H1 (cell line): ENCODE results near the gene BLMH. TPM values are rescaled to one million over a fixed set of nuclear protein-coding genes. Genes with fewer than 3 reads are reported as not detected.

ENCODE experiments used
- CTCF ChIA-PET: fragments of 300-600 bp; sonication (Branson Sonifier 250); formaldehyde crosslinking; loops from one replicate; lab custom pipeline; 2021; ENCODE audit not compliant: partially characterized antibody; lab: Charles Lee
- POLR2A ChIA-PET: fragments of 300-600 bp; sonication (Branson Sonifier 250); formaldehyde crosslinking; loops from one replicate; lab custom pipeline; 2021; ENCODE audit warnings: inconsistent platforms; ENCODE audit not compliant: partially characterized antibody; lab: Charles Lee
- DNase-seq, 2 experiments: peaks; one replicate each; pipeline versions ENCODE4 v3.0.0 to v3.0.0-alpha.2; 2010 to 2022; ENCODE audit warnings: low spot score in 2 of 2, low read depth in 1 of 2, mixed read lengths in 1 of 2
- FAIRE-seq: peaks from 2 replicates; lab custom pipeline; 2011; peaks lifted over from hg19 to GRCh38; lab: Jason Lieb, UNC
- H2AFZ ChIP-seq: 2 replicates; pipeline ENCODE4 v1.8.1; 2012; ENCODE audit warnings: low read length, inconsistent platforms
- H2AK5ac ChIP-seq: 2 replicates; pipeline ENCODE4 v1.6.1; 2013; ENCODE audit warnings: low read depth, low read length
- H2BK120ac ChIP-seq: replicated peaks from 2 replicates; pipeline ENCODE3; 2013; ENCODE audit warnings: low read depth, low read length, inconsistent platforms
- H2BK12ac ChIP-seq: 2 replicates; pipeline ENCODE4 v1.6.1; 2013; ENCODE audit warnings: low read depth, low read length
- H2BK15ac ChIP-seq: 2 replicates; pipeline ENCODE4 v1.6.1; 2013; ENCODE audit warnings: low read length
- H2BK20ac ChIP-seq: 2 replicates; pipeline ENCODE4 v1.6.1; 2013; ENCODE audit warnings: low read length
- H2BK5ac ChIP-seq: 2 replicates; pipeline ENCODE4 v1.6.1; 2013; ENCODE audit warnings: low read depth, low read length
- H3K14ac ChIP-seq: 2 replicates; pipeline ENCODE4 v1.6.1; 2013; ENCODE audit warnings: inconsistent platforms; ENCODE audit not compliant: insufficient read length
- H3K18ac ChIP-seq: 2 replicates; pipeline ENCODE4 v1.6.1; 2013; ENCODE audit warnings: low read length; ENCODE audit errors: extremely low read depth
- H3K23ac ChIP-seq: 2 replicates; pipeline ENCODE4 v1.6.1; 2013; ENCODE audit warnings: inconsistent platforms; ENCODE audit not compliant: insufficient read length
- H3K23me2 ChIP-seq: 2 replicates; pipeline ENCODE4 v1.6.1; 2013; ENCODE audit warnings: low read depth, low read length
- H3K27ac ChIP-seq: 2 replicates; pipeline ENCODE4 v1.6.1; 2011; ENCODE audit warnings: low read depth, low read length, inconsistent platforms
- H3K27me3 ChIP-seq, 4 experiments: replicated peaks in 1 of 4; 1 replicate in 1 of 4; 2 replicates in 3 of 4; pipeline versions ENCODE4 v1.6.1 to v1.8.1; 2011 to 2013; ENCODE audit warnings: low read length in 3 of 4, mild to moderate bottlenecking in 3 of 4, inconsistent platforms in 2 of 4, mixed read lengths in 2 of 4, moderate library complexity in 1 of 4; ENCODE audit not compliant: control insufficient read depth in 3 of 4, insufficient read depth in 3 of 4; ENCODE audit errors: extremely low read depth in 1 of 4
- H3K36me3 ChIP-seq, 4 experiments: 2 replicates each; pipeline versions ENCODE4 v1.6.1 to v1.8.1; 2011 to 2013; ENCODE audit warnings: mild to moderate bottlenecking in 4 of 4, low read length in 3 of 4, moderate library complexity in 2 of 4, control low read depth in 1 of 4, inconsistent platforms in 1 of 4; ENCODE audit not compliant: insufficient read depth in 4 of 4, control insufficient read depth in 2 of 4
- H3K4ac ChIP-seq: replicated peaks from 2 replicates; pipeline ENCODE3; 2013; ENCODE audit warnings: low read length, low read depth, mixed read lengths, inconsistent platforms; ENCODE audit not compliant: insufficient read length
- H3K4me1 ChIP-seq, 4 experiments: replicated peaks in 1 of 4; 1 replicate in 1 of 4; 2 replicates in 3 of 4; pipeline versions ENCODE4 v1.6.1 to v1.8.1; 2011 to 2013; ENCODE audit warnings: low read length in 3 of 4, inconsistent platforms in 2 of 4, mixed read lengths in 1 of 4; ENCODE audit not compliant: insufficient read depth in 4 of 4, control insufficient read depth in 3 of 4
- H3K4me2 ChIP-seq, 2 experiments: 2 replicates each; pipeline versions ENCODE4 v1.6.1 to v1.8.1; 2011 to 2013; ENCODE audit warnings: low read depth in 2 of 2, low read length in 2 of 2, control low read depth in 1 of 2, inconsistent platforms in 1 of 2, mild to moderate bottlenecking in 1 of 2; ENCODE audit not compliant: insufficient read depth in 1 of 2
- H3K4me3 ChIP-seq, 4 experiments: fragments of 200-600, 300-600 bp in 1 of 4; sonication (generic), shearing (Covaris generic), sonication (Bioruptor Twin) in 1 of 4; 2 replicates each; pipeline versions ENCODE4 v1.5.1 to v1.8.1; 2011 to 2016; ENCODE audit warnings: low read length in 4 of 4, low read depth in 3 of 4, control low read depth in 2 of 4, inconsistent platforms in 2 of 4, mild to moderate bottlenecking in 2 of 4, mixed read lengths in 1 of 4, moderate library complexity in 1 of 4; ENCODE audit not compliant: insufficient read depth in 2 of 4; ENCODE audit errors: extremely low read depth in 1 of 4
- H3K56ac ChIP-seq: replicated peaks from 2 replicates; pipeline ENCODE3; 2013; ENCODE audit warnings: low read depth, mild to moderate bottlenecking, mixed read lengths, low read length, inconsistent platforms; ENCODE audit not compliant: insufficient read length
- H3K79me1 ChIP-seq: 2 replicates; pipeline ENCODE4 v1.6.1; 2013; ENCODE audit warnings: low read depth, low read length, control low read depth
- H3K79me2 ChIP-seq, 2 experiments: 2 replicates each; pipeline versions ENCODE4 v1.6.1 to v1.8.1; 2012 to 2013; ENCODE audit warnings: low read length in 2 of 2, mild to moderate bottlenecking in 2 of 2, inconsistent platforms in 1 of 2; ENCODE audit not compliant: insufficient read depth in 2 of 2, control insufficient read depth in 1 of 2
- H3K9ac ChIP-seq, 4 experiments: replicated peaks in 1 of 4; 1 replicate in 1 of 4; 2 replicates in 3 of 4; pipeline versions ENCODE4 v1.6.1 to v1.8.1; 2011 to 2013; ENCODE audit warnings: low read depth in 3 of 4, low read length in 3 of 4, control low read depth in 2 of 4, mild to moderate bottlenecking in 2 of 4, moderate library complexity in 2 of 4, inconsistent platforms in 1 of 4; ENCODE audit errors: extremely low read depth in 1 of 4
- H3K9me3 ChIP-seq, 2 experiments: 2 replicates each; pipeline versions ENCODE4 v1.6.1 to v1.8.1; 2012 to 2013; ENCODE audit warnings: mild to moderate bottlenecking in 2 of 2, moderate library complexity in 2 of 2, control low read depth in 1 of 2, inconsistent platforms in 1 of 2, low read depth in 1 of 2, low read length in 1 of 2, mixed read lengths in 1 of 2; ENCODE audit not compliant: insufficient read depth in 2 of 2
- H4K20me1 ChIP-seq, 2 experiments: replicated peaks in 1 of 2; 2 replicates each; pipeline versions ENCODE3 to v1.8.1; 2011 to 2013; ENCODE audit warnings: inconsistent platforms in 2 of 2, low read length in 2 of 2, mild to moderate bottlenecking in 1 of 2; ENCODE audit not compliant: insufficient read depth in 2 of 2, control insufficient read depth in 1 of 2
- H4K5ac ChIP-seq: 2 replicates; pipeline ENCODE4 v1.6.1; 2013; ENCODE audit warnings: low read length, low read depth, mixed read lengths, inconsistent platforms; ENCODE audit not compliant: insufficient read length
- H4K8ac ChIP-seq: 2 replicates; pipeline ENCODE4 v1.8.0; 2013; ENCODE audit warnings: mild to moderate bottlenecking, moderate library complexity, low read length, inconsistent platforms; ENCODE audit not compliant: insufficient read depth; ENCODE audit errors: extremely low read depth
- H4K91ac ChIP-seq: replicated peaks from 2 replicates; pipeline ENCODE3; 2013; ENCODE audit warnings: low read length, mixed read lengths, inconsistent platforms; ENCODE audit not compliant: insufficient read length
- KDM1A ChIP-seq: fragments of 200-600, 300-600 bp; sonication (generic); IDR thresholded peaks from 2 replicates; pipeline ENCODE4 v1.7.1; 2016; ENCODE audit warnings: mild to moderate bottlenecking, low read length, borderline replicate concordance
- POU5F1 ChIP-seq: IDR thresholded peaks from 2 replicates; pipeline ENCODE4 v1.6.1; 2011; ENCODE audit warnings: low read depth, mild to moderate bottlenecking, low read length, moderate library complexity
- RAD21 ChIP-seq, 2 experiments: IDR thresholded peaks in 1 of 2; conservative IDR thresholded peaks in 1 of 2; 2 replicates each; pipeline ENCODE4 v1.6.1; 2011; ENCODE audit warnings: low read depth in 2 of 2, low read length in 2 of 2, improper control_type of control experiment in 1 of 2, inconsistent platforms in 1 of 2, mild to moderate bottlenecking in 1 of 2, moderate library complexity in 1 of 2
- RXRA ChIP-seq: IDR thresholded peaks from 2 replicates; pipeline ENCODE4 v1.6.1; 2011; ENCODE audit warnings: low read depth, mild to moderate bottlenecking, low read length, moderate library complexity; ENCODE audit not compliant: insufficient read depth
- SP2 ChIP-seq: IDR thresholded peaks from 2 replicates; pipeline ENCODE4 v1.6.1; 2012; ENCODE audit warnings: mild to moderate bottlenecking, low read length, inconsistent platforms
- SP4 ChIP-seq: IDR thresholded peaks from 2 replicates; pipeline ENCODE4 v1.6.1; 2012; ENCODE audit warnings: low read length, inconsistent platforms
- TAF1 ChIP-seq: IDR thresholded peaks from 2 replicates; pipeline ENCODE4 v1.6.1; 2011; ENCODE audit warnings: mild to moderate bottlenecking, low read depth, low read length
- TEAD4 ChIP-seq: IDR thresholded peaks from 2 replicates; pipeline ENCODE4 v1.6.1; 2012; ENCODE audit warnings: low read depth, low read length, inconsistent platforms, mixed read lengths
- YY1 ChIP-seq: IDR thresholded peaks from 2 replicates; pipeline ENCODE4 v1.6.1; 2011; ENCODE audit warnings: low read depth, mild to moderate bottlenecking, low read length
- WGBS, 2 experiments: shearing (Covaris generic) in 1 of 2; methylation state at CpG; one replicate each; pipeline versions ENCODE4 v1.1.6 to v1.1.7; 2013 to 2015; ENCODE audit warnings: low lambda C conversion rate in 2 of 2, mixed read lengths in 2 of 2, inconsistent platforms in 1 of 2, low coverage in 1 of 2, missing lambda C conversion rate in 1 of 2; ENCODE audit not compliant: insufficient replicate concordance in 2 of 2, insufficient coverage in 1 of 2, insufficient read length in 1 of 2; ENCODE audit errors: extremely low coverage in 1 of 2, missing lambda C conversion rate in 1 of 2; 5-methylcytosine and 5-hydroxymethylcytosine counted together
- polyA plus RNA-seq, 7 experiments: library from polyadenylated mRNA; depleted of rRNA in 3 of 7; stranded (reverse) in 5 of 7; unstranded in 2 of 7; fragments of >200 nt in 5 of 7; fragments of 200-250 nt in 2 of 7; gene quantifications; 1 replicate in 5 of 7; 2 replicates in 1 of 7; 4 replicates in 1 of 7; pipeline versions ENCODE4 v1.2.1 to v1.2.3, GENCODE V29; 2011 to 2013; ENCODE audit warnings: missing spikeins in 2 of 7, mixed read lengths in 2 of 7
- total RNA-seq: library from RNA; stranded (reverse); fragmentation: NEBNext Ultra II Directional; extraction: Animal tissue kit (Norgen Biotek cat#: 25700); gene quantifications from 2 replicates; pipeline ENCODE4 v1.2.1, GENCODE V29; 2021

BLMH gene
- total and polyA plus RNA-seq, 2 of the 8 experiments (the other 6 are each of a cell fraction or from before 2014, with no cell fraction given), result 18.2 to 74.3 TPM

- Histone ChIP-seq H4K20me1 (no peaks in the 10 kb centered on the region), H4K91ac (no peak overlapping the region), H3K36me3 (no peaks in the 10 kb centered on the region), H3K9ac (no peak overlapping the region), H3K27me3 (peaks cover 13 to 32% (median 27%) of the 10 kb centered on the region in 4 experiments), H2AFZ (no peak overlapping the region), H3K4me3 (no peak overlapping the region), H2AK5ac (no peak overlapping the region), H3K14ac (no peak overlapping the region), H3K56ac (no peak overlapping the region), H2BK12ac (no peak overlapping the region), H2BK5ac (no peak overlapping the region), H2BK15ac (no peak overlapping the region), H2BK120ac (no peak overlapping the region), H3K4ac (no peak overlapping the region), H3K23ac (no peak overlapping the region), H3K18ac (no peak overlapping the region), H3K4me1 (peaks cover 0 to 16% (median 13%) of the 10 kb centered on the region in 4 experiments; a peak in 5 of 7 replicates), H3K79me1 (no peaks in the 10 kb centered on the region), H4K5ac (no peak overlapping the region), H2BK20ac (no peak overlapping the region), H4K8ac (0 out of 2 replicates have a peak overlapping the region, but pooled peaks have one; percentile 74), H3K27ac (no peak overlapping the region), H3K79me2 (no peaks in the 10 kb centered on the region), H3K23me2 (peaks cover 11% of the 10 kb centered on the region; the same call in 1 of the 2 replicates), H3K4me2 (no peak overlapping the region), H3K9me3 (peaks cover 4 to 5% of the 10 kb centered on the region in 2 experiments; a peak in 1 of 4 replicates)
- DNase-seq (peak in 1 of 2 experiments; percentile 19), FAIRE-seq (no peak)
- CTCF ChIA-PET, result no interaction called here
- WGBS, 2 experiments, result 91% methylated on average over 5 of the region's 6 CpGs; no CpG with 5 or more reads in 1 of the 2 experiments
- TF ChIP-seq SP4 (no peak), POU5F1 (no peak), TEAD4 (no peak), TAF1 (no peak), SP2 (no peak), KDM1A (no peak), YY1 (no peak), RXRA (no peak), RAD21 (IDR thresholded peaks at IDR 0.05 in 1 of 2, conservative IDR thresholded peaks at IDR 0.05 in 1 of 2; ENCODE audit: low read depth in 2 of 2, low read length in 2 of 2) (no peak)
- POLR2A ChIA-PET, result no interaction called here
Measured at GRCh38 chr17:30241051-30241450, 50.7 kb downstream of the BLMH start.
